ENCODE measurements around the gene ACTN1.
"Not testable (repeated sequence)": the region's sequence is repeated elsewhere in the genome, so short reads cannot be mapped to it uniquely, and the experiment has no call there.

Gene ACTN1

GRCh38 chr14:68849416-68849815 lies 129.7 kb downstream of the ACTN1 start:
- no peak for DNase-seq

- no peak for DNase-seq
These were observed 130.8 kb downstream of the ACTN1 start for GRCh38 chr14:68848253-68848652.

GRCh38 chr14:68847640-68848039 lies 131.5 kb downstream of the ACTN1 start:
- not testable (repeated sequence) for DNase-seq

- no peak for DNase-seq
These were observed 132.6 kb downstream of the ACTN1 start for GRCh38 chr14:68846466-68846865.

- no peak for DNase-seq
These were observed 134.9 kb downstream of the ACTN1 start for GRCh38 chr14:68844210-68844545.

GRCh38 chr14:68843471-68844209 lies 135.5 kb downstream of the ACTN1 start:
- DNase-seq = peak; percentile 59

GRCh38 chr14:68842298-68842697 lies 136.8 kb downstream of the ACTN1 start:
- no peak for DNase-seq

GRCh38 chr14:68841016-68841809 lies 137.9 kb downstream of the ACTN1 start:
- DNase-seq = no peak

- DNase-seq = no peak
These were observed 138.6 kb downstream of the ACTN1 start for GRCh38 chr14:68840454-68840853.

GRCh38 chr14:68836082-68836481 lies 143.0 kb downstream of the ACTN1 start:
- DNase-seq = no peak

GRCh38 chr14:68834816-68835215 lies 144.3 kb downstream of the ACTN1 start:
- peak; percentile 8 for DNase-seq

GRCh38 chr14:68828698-68829097 lies 150.4 kb downstream of the ACTN1 start:
- peak; percentile 27 for DNase-seq

GRCh38 chr14:68825729-68826128 lies 153.4 kb downstream of the ACTN1 start:
- no peak for DNase-seq

GRCh38 chr14:68824517-68825347 lies 154.4 kb downstream of the ACTN1 start:
- peak; percentile 61 for DNase-seq

GRCh38 chr14:68824207-68824516 lies 154.9 kb downstream of the ACTN1 start:
- DNase-seq = no peak

Data from inflammatory macrophage treated with lipopolysaccharide for 4 hours (primary cell).